Measurements from ENCODE around the gene KHK.

GRCh38 chr2:27131429-27131828 is 44.9 kb downstream of the KHK start:
- TF ChIP-seq RAD21 (IDR thresholded peaks at IDR 0.05; ENCODE audit: low read depth) (no peak), EP300 (IDR thresholded peaks at IDR 0.05; ENCODE audit: borderline replicate concordance) (no peak), EGR1 (IDR thresholded peaks at IDR 0.05) (no peak), REST (IDR thresholded peaks at IDR 0.05; ENCODE audit: low read depth) (no peak), CEBPB (IDR thresholded peaks at IDR 0.05) (no peak), NFIC (IDR thresholded peaks at IDR 0.05) (no peak), TCF12 (IDR thresholded peaks at IDR 0.05; ENCODE audit: low read depth) (no peak), CREB1 (IDR thresholded peaks at IDR 0.05; ENCODE audit: low read depth) (no peak), YY1 (IDR thresholded peaks at IDR 0.05; ENCODE audit: low read depth) (no peak), TAF1 (IDR thresholded peaks at IDR 0.05; ENCODE audit: low read depth) (no peak), MAX (IDR thresholded peaks at IDR 0.05) (no peak)
